WERI-Rb-1 (cell line): ENCODE data around the gene USB1.

ENCODE experiments used
- DNase-seq: peaks from one replicate; pipeline ENCODE4 v3.0.0-alpha.2; 2020
- H3K27ac ChIP-seq: fragments of 250-450 bp; sonication (Bioruptor Pico); 2 replicates; pipeline ENCODE4 v1.5.1; 2020; ENCODE audit warnings: mild to moderate bottlenecking, moderate library complexity
- H3K27me3 ChIP-seq: fragments of 250-450 bp; sonication (Bioruptor Pico); 2 replicates; pipeline ENCODE4 v1.5.1; 2021; ENCODE audit warnings: mild to moderate bottlenecking, low read depth, moderate library complexity; ENCODE audit not compliant: insufficient read depth, severe bottlenecking
- H3K36me3 ChIP-seq: fragments of 250-450 bp; sonication (Bioruptor Pico); 2 replicates; pipeline ENCODE4 v1.5.1; 2020; ENCODE audit warnings: mild to moderate bottlenecking, moderate library complexity
- H3K4me3 ChIP-seq: 2 replicates; pipeline ENCODE4 v1.5.1; 2011; ENCODE audit warnings: low read depth, mild to moderate bottlenecking, control low read depth, low read length
- H3K9me3 ChIP-seq: fragments of 250-450 bp; sonication (Bioruptor Pico); 2 replicates; pipeline ENCODE4 v1.5.1; 2021; ENCODE audit warnings: mild to moderate bottlenecking, moderate library complexity; ENCODE audit not compliant: severe bottlenecking
- CTCF ChIP-seq: IDR thresholded peaks from 2 replicates; pipeline ENCODE4 v1.5.1; 2011; ENCODE audit warnings: low read depth, mild to moderate bottlenecking, control low read depth, inconsistent platforms, low read length

USB1 gene

GRCh38 chr16:58009856-58010416 is 8.7 kb downstream of the USB1 start:
- no peak for DNase-seq
- Histone ChIP-seq H3K27me3 (no peaks in the 10 kb centered on the region), H3K27ac (no peak overlapping the region), H3K4me3 (no peak overlapping the region), H3K9me3 (no peaks in the 10 kb centered on the region), H3K36me3 (peaks cover 15% of the 10 kb centered on the region)
- TF ChIP-seq CTCF: no peak

- no peak overlapping the region for H3K27ac ChIP-seq
- TF ChIP-seq CTCF: no peak
- no peak for DNase-seq
- H3K27me3 ChIP-seq: no peaks in the 10 kb centered on the region
- H3K4me3 ChIP-seq: no peak overlapping the region
- H3K36me3 ChIP-seq: peaks cover 15% of the 10 kb centered on the region
- H3K9me3 ChIP-seq: no peaks in the 10 kb centered on the region
These were observed 9.7 kb downstream of the USB1 start for GRCh38 chr16:58010886-58011285.

GRCh38 chr16:58011652-58012051 is 10.4 kb downstream of the USB1 start:
- peaks cover 15% of the 10 kb centered on the region for H3K36me3 ChIP-seq
- H3K4me3 ChIP-seq: no peak overlapping the region
- H3K27me3 ChIP-seq: no peaks in the 10 kb centered on the region
- H3K27ac ChIP-seq: no peak overlapping the region
- TF ChIP-seq CTCF: no peak
- no peak for DNase-seq
- H3K9me3 ChIP-seq: no peaks in the 10 kb centered on the region

- no peak for TF ChIP-seq CTCF
- no peak overlapping the region for H3K4me3 ChIP-seq
- no peak overlapping the region for H3K27ac ChIP-seq
- DNase-seq: no peak
- H3K9me3 ChIP-seq: no peaks in the 10 kb centered on the region
- H3K27me3 ChIP-seq: no peaks in the 10 kb centered on the region
- peaks cover 16% of the 10 kb centered on the region for H3K36me3 ChIP-seq
These were observed 11.3 kb downstream of the USB1 start for GRCh38 chr16:58012481-58012880.

- H3K36me3 ChIP-seq: peaks cover 18% of the 10 kb centered on the region
- TF ChIP-seq CTCF: no peak
- no peak for DNase-seq
These were observed 12.2 kb downstream of the USB1 start for GRCh38 chr16:58013201-58013956.

More at GRCh38 chr16:58013201-58013956, 12.2 kb downstream of the USB1 start:
- H3K27me3 ChIP-seq: no peaks in the 10 kb centered on the region
- no peak overlapping the region for H3K4me3 ChIP-seq
- H3K9me3 ChIP-seq: no peaks in the 10 kb centered on the region
- H3K27ac ChIP-seq: no peak overlapping the region
